Stimulated activated CD8-positive, alpha-beta memory T cell treated with anti-CD3 and anti-CD28 coated beads, Interleukin-4, amount 100 ng/mL, for 48 hours (primary cell): ENCODE data around the gene LRRC8C.

Experiments used
- DNase-seq: peaks from one replicate; pipeline ENCODE4 v3.0.0-alpha.2; 2020

The LRRC8C gene

DNA sequence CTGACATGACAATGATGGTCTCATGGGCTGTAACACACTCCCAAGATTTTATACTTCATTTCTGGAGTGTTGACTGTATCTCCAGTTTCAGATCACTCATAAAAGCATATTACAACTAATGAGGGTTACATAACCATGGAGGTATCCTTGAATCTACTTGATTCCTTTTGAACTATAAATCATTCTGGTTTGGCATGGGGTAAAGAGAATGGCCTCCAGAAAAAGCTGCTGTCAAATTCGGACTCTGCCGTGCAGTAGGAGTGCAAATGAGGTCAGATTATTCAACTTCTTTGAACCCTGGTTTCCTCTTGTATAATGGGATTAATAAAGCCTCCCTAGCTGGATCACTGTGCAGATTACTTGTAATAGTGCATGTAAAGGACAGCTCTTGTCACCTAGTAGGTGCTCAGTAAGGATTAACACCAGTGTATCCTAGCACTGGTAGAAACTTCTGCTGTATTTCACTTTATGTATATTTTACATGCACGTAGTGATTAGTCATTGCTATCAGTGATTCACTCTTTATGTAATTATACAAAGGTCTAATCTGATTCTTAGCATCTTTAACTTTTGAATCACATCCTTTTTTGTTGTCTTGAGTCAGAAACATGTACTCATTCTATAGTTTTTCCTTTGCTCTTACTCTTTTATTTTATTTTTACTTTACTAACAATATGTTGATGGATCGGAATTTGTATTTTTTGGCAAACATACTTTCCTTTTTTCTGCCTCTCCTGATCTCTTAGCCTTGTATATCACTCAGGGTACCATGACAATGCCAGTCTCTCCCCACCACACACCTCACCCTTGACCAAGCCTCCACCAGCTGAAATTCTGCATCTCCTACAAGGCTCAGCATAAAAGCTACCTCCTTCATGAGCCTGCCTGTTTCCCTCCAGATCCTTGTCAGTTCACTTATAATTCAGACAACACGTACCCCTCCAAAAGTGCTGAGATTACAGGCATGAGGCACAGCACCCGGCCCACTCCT lies 3.2 kb downstream of the LRRC8C start:
- no peak for DNase-seq

DNA sequence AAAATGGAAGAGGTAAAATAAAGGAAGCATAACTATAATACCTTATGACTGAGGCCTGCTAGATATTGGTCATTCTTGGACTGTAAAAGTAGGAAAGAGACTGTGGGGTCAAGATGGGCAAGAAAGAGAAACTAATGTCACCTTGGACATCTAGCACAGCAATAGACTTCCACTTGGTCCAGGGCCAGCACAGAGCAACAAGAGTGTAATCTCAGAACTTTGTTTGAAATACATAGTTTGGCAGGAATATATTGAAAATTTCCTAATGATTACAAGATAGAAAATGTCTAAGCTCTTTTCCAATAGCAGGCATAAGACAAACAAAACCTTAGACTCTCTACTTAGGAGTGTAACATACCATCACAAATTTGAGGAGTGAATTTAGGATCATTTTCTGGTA lies 4.6 kb downstream of the LRRC8C start:
- DNase-seq = no peak

DNA sequence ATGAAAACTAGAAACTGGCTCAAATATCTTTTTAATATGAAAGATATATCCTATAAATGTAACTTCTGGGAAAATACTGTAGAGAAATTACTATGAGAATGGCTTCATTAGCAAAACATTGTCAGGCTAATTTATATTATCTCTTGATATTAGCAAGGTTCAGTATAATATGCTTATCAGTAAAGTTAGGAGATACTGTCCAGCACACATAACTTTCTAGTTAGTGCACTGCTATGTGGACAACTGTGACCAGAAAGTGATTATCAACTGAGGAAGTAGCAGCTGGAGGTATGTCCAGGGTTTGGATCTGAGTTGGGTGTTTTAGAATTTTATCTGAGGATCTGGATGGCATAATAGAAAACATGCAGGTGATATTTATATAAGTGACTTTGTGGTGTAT lies 7.5 kb downstream of the LRRC8C start:
- DNase-seq = no peak

DNA sequence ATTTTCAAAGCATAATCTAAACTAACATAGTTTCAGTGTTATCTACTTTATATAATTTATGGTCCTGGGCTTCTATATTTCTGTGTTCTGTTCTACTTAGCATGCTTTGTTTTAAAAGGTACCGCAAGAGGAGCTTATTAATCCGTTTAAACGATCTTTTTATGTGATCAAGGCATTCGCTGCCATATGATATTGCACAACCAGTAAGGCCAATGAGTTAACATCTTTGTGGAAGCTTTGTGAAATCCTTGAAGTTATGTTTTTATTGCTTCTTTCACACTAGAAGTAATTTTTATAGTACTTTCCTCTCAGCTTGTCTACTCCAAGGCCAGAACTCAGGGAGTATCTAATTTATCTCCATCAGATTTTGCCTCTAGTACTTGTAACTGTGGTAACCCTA lies 8.9 kb downstream of the LRRC8C start:
- DNase-seq = no peak

DNA sequence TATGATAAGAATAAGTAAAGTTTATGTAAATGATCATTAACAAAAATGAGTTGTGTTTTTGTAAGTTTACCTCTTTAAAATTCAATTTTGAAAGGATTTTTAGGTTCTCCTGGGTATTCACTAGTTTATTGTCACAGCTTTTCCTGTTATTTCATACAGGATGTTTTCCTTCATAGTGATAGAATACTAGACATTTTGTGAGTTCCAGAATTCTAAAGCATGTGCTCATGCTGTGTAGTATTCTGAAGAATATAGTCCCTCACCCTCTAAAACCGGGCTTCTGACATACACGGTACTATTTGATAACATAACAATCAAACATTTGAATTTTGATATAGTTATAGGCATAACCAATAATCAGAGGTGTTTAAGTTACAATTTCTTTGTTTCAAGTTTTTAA lies 10.7 kb downstream of the LRRC8C start:
- no peak for DNase-seq

DNA sequence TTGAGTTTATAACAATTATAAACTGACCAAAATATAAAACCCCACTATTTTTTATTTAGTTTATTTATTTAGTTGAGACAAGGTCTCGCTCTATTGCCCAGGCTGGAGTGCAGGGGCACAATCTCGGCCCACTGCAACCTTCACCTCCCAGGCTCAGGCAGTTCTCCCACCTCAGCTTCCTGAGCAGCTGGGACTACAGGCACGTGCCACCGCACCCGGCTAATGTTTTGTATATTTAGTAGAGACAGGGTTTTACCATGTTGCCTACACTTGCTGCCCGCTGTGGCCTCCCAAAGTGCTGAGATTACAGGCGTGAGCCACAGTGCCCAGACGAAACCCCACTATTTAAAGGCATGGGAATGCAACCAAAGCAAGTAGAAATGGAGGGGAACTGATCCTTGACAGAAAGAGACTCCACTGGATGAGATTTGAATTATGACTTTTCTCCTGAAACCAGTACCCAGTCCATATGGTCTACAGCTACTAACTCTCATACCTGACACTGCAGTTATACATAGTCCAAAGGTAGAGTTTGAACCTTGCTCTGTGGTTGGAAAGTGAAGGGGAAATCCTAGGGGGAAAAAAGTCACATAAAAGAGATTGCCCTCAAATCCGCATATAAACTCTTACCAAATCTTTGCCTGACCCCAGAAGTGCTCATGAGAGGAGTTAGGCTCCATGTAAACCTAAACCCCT lies 11.3 kb downstream of the LRRC8C start:
- DNase-seq = no peak

DNA sequence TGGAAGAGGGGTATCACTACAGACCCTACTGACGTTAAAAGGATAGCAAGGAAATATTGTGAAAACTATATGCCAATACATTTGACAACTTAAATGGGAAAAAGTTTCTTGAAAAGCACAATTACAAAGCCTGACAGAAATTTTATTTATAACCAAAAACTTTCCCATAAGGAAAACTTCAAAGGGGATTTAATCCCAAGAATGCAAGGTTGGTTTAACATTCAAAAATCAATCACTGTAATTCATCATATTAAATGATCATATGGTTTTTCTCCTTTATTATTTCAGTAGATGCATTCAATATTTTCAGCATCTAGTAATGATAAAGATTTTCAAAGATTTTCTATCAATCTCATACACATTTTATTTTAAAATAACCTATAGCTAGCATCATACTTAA lies 13.3 kb downstream of the LRRC8C start:
- DNase-seq = no peak

DNA sequence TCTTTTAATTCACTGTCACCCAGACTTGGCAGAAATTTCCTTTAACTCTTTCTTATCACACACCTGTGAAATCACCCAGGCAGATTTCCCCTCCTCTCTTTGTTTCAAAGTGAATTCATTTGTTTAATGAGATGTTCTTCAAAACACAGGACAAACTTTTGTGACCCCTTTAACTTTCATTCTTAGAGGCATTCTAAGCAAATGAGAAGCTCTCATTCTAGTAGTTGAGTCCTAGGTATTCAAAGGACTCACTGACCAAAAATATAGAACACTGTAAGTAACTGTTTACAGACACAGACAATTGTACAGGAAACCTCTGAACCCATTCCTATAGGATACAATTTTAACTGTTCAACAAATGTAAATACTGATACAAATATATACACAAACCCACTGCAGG lies 16.9 kb downstream of the LRRC8C start:
- no peak for DNase-seq

DNA sequence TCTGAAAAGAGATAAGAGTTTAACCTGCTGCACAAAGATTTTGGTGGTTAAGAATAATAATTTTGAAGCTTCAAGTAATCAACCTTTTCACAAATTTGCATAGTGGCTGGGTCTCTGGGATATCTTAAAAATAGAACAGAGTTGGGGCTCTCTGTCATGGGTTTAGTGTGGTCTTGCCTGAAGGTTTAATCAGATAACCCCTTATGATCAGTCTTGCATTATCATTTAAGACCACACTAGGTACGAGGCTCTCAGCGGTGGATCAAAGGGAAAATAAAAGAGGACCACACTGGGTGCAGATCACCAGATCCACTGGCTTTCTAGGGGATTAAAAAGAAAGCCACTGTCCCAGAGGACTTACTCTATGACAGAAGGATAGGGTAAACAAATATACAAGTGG lies 19.5 kb downstream of the LRRC8C start:
- DNase-seq = no peak

DNA sequence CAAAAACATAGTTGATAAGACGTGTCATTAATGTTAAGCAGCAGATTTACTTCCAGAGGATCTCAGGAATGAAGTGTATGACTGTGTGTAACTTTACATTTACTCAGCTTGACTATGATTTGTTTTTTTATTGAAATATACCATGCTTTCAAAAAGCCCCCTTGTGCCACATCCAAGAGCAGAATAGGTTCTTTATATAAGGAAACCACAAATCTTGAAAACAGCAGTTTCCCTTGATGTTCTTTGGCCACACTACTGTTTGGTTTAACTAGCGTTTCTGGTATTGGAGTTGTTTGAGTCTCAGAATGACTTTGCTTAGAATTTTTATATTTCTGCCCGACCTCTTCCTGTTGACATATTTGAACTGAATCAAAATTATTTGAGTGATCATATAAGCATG lies 25.0 kb downstream of the LRRC8C start:
- DNase-seq = no peak

DNA sequence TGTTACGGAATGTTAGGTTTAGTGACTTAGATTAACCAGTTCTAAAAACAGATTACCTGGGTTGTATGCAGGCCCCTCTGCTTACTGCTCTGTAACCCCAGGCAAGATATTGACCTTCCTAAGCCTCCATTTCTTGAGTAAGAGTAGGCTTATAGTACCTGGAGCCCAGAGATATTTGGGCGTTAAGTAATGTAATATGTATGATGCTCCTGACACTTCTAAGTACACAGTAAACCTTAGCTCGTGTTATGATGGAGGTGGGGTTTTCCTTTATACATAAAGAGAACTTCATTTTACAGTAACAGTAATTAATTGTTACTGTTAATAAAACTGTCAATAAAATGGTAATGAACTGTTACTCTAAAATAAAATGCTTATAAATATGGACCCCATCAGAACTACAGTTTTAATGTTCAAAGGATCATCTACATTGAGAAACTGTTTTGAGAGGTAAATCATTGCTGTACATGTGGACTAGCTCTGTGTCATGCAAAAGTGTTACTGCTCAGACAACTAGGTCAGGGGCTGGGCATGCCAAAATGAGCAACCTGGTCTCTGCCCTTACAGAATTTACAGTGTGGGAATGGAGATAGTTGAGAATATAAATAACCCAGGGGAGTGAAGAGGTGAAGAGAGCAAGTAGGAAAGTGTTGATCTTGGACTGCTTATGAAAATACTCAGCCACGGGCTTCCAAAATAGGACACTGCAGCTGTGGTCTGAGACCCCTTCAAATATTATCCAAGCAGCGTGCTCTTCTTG lies 26.6 kb downstream of the LRRC8C start:
- DNase-seq = no peak

DNA sequence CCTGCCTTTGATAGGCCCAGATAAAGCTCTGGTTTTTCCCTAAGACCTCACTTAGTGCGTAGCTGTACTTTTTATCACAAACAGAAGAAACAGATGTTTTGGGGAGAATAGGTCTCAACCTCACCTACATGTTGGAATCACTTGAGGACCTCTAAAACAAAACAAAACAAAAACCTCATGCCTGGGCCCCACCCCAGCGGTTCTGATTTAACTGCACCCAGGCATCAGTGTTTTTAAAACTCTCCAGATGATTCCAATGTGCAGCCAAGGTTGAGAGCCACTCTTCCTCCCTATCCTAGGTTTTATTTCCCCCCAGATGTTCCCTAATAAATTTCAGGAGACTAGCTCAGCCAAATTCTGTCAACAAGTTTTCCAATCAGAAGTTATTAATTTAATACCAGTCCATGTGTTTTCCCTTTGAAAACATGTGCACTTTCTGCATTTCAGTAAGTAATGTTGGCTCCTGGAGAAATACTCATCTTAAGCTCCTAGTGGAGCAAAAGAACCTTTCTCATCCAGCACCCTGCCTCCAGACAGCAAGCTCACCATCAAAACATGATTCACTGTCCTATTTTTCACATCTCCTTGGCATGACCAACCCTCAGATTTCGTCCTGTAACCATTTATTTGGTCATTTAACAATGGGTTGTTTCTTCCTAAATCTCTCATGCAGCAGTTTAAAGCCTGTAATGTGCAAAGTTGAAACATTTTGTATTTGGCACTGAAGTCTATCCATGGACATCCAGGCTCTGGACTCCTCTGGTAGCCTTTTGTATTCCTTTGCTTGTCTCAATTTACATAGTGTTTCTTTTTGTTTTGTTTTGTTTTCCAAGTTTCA lies 27.5 kb downstream of the LRRC8C start:
- no peak for DNase-seq

DNA sequence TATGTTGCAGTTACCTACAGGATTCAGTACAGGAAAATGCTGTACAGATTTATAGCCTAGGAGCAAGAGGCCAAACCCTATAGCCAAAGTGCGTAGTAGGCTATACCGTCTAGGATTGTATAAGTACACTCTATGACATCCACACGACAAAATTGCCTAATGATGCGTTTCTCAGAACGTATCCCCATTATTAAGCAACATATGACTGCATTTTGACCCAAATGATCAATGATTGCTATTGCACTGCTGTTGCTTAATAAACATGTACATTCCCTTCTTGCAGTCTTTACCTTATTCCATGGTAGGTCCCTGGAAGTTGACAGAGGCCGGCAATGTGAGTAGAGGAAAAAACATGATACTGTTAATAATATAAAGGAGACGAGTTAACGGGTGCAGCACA lies 33.0 kb downstream of the LRRC8C start:
- no peak for DNase-seq

DNA sequence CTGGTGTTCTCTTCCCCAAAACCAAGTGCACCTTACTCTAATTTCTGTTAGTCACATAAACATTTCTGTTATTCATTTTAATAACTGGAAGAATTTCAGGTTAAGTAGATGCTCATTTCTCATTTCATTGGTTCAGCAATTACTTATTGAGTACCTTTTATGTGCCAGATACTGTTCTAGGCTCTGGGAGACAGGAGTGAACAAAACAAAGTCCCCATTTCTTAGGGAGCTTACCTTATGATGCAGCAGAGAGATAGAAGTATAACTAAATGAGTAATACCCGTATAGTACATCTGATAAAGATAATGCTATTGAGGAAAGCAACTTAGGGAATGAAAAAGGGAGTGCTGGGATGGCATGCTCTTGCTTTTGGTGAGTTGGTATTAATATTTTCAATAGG lies 33.7 kb downstream of the LRRC8C start:
- no peak for DNase-seq

DNA sequence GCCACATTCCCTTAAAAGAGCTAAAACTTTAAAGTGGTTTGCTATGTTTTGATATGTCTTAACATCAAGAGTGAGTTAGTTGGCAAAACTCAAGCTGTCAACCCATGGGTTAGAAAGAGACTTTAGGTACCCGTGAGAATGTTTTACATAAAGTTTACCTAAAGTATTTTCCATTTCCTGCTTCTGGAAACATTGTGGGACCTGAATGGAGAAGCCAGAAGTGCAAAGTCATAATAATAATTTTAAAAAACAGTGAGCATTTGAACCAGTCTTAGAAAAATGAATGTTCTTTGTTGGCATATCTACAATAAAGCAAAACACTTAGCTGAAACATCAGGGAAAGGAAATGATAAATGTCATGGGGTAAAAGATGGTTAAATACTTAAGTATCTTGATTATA lies 34.8 kb downstream of the LRRC8C start:
- DNase-seq = no peak

DNA sequence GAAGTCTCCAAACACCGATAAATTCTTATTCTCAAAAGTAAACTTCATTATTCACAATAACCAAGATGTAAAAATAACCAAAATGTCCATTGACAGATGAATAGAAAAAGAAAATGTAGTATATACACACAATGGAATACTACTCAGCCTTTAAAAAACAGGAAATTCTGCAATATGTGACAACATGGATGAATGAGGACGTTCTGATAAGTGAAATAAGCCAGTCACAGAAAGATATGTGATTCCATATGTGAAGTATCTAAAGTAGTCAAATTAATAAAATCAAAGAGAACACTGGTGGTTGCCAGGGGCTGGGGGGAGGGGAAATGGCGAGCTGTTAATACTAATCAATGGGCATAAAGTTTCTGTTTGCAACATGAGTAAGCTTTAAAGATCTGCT lies 36.0 kb downstream of the LRRC8C start:
- no peak for DNase-seq

DNA sequence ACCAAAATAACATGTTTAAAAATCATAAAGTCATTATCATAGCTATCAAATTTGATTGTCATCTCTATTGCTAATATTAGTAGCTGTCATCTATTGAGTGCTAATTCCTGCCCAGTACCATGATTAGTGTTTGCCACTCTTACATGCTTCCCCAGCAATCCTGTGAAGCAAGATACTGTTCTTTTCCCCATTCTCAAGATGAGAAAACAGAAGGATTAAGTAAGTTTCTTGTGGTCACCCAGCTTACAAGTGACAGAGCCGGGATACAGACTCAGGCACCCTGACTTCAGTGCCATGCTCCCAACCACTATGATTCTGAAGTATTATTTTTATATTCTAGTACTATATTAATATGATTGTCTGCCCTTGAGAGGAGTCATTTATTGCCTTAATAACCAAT lies 36.5 kb downstream of the LRRC8C start:
- DNase-seq = no peak

DNA sequence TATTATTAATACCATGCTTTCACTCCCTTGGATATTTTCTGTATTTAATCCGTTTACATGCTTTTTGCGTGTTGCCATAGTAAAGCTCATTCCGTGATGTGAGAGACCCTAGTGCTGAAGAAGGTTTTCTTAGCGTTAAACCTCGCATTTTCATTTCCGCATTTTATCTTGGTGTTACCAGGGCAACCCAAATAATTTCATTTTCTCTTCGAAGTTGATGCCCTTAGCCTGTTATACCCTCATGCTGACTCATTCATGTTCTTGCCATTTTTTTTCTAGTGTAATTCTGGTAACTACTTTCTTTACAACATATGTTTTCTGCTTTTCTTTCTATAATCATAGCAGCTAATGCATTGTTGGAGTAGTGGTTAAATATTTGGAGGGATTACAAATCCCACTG lies 37.2 kb downstream of the LRRC8C start:
- DNase-seq = no peak

DNA sequence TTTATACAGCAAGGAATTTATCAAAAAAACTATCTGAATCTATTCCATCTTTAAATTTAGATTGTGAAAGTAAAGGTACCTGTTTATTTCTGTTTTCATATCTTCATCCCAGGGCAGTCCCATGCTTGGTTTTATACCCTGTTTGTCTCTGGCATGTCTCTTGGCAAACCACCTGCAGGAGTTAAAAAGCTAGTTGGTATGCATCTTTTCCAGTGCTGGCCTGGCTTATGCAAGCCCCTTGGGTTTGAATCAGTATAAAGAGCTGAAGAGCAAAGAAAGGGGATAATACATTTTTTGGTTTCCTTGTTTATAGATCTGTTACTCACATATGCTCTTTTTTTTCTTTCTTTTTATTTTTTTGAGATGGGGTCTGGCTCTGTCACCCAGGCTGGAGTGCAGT lies 37.8 kb downstream of the LRRC8C start:
- no peak for DNase-seq

DNA sequence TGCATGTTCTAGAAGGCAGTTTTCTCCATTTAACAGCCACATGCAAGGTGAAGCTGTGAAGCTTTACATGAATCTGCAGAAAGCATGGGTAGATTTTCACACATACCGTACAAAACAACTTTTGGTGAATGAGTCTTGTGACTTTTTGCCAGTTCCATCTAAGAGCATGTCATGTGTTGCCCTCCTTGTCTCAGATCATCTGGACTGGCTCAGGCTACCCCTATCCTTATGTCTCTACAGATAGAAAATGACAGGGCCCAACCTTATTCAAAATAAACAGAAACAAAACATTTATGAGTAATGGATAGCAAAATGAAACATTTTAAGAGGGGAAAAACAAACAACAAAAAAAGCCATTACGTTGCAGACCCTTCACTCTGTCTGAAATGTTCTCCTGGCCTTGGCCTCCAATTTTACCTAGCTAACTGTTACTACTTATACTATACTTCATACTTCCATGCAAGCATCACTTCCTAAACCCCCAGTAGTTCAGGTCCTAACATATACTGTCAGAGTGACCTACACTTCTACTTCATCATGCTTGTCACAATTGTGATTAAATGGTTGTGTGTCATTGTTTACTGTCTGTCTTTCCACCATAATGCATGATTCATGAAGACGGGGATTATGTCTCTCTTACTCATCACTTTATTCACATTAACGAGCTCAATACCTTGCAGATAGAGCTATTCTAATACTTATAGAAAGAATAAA lies 39.0 kb downstream of the LRRC8C start:
- DNase-seq = no peak

DNA sequence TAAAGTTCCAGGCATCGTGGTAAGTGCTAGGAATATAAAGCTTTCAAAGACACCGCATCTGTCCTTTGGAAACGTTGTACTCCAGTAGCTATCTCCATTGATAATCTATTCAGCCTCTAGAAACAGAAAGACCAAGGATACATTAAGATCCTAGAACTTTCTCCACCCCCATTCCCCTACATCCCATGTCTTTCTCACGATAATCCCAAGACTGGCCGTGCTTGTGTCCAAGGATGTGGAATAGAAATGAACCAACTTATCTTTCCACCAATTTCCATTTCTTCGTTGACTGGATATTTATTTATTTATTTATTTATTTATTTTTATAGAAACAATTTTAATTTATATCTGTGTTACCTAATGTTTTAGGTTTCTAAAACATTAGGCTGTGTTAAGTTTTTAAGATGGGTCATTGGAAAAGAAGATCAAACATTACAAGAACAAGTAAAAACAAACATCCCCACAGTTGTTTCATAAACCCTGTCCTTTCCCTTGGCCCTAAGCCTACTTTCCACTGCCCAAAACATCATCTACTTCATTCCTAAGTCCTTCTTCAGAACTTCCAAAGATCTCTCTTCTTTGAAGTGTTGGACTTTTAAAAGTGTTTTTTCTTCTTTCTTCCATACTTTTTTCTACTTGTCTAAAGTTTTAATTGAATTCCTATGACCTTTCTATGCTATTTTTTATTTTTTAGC lies 39.7 kb downstream of the LRRC8C start:
- no peak for DNase-seq
